HepG2 (cell line): ENCODE data around the gene SERPINB1. TPM values are rescaled to one million over a fixed set of nuclear protein-coding genes. Genes with fewer than 3 reads are reported as not detected.
A peak's percentile ranks its signal among the peaks of the same experiment; 100 is the strongest.

Experiments used
- BCL3 ChIP-seq: sonication (generic); formaldehyde crosslinking; IDR thresholded peaks from 2 replicates; pipeline ENCODE4 v1.5.1; 2020; ENCODE audit warnings: mild to moderate bottlenecking, missing genetic modification reagents, moderate library complexity
- GABPA ChIP-seq, 2 experiments: IDR thresholded peaks; 2 replicates each; pipeline ENCODE4 v1.6.1; 2011 to 2016; ENCODE audit warnings: low read depth in 2 of 2, low read length in 1 of 2, missing biosample characterization in 1 of 2, missing genetic modification characterization in 1 of 2
- GABPB1 ChIP-seq: IDR thresholded peaks from 2 replicates; pipeline ENCODE4 v1.6.1; 2016; ENCODE audit warnings: mild to moderate bottlenecking, missing genetic modification reagents, moderate library complexity, missing compliant biosample characterization
- JUND ChIP-seq: sonication (generic); formaldehyde crosslinking; IDR thresholded peaks from 2 replicates; pipeline ENCODE4 v1.8.0; 2022; ENCODE audit warnings: mild to moderate bottlenecking, missing genetic modification reagents
- PPARG ChIP-seq: conservative IDR thresholded peaks from 2 replicates; pipeline ENCODE4 v1.6.1; 2016; ENCODE audit warnings: missing biosample characterization, missing genetic modification reagents
- SCMH1 ChIP-seq: sonication (generic); formaldehyde crosslinking; IDR thresholded peaks from 2 replicates; pipeline ENCODE4 v1.9.0; 2021; ENCODE audit warnings: missing genetic modification reagents, mild to moderate bottlenecking, borderline replicate concordance
- TBX2 ChIP-seq: sonication (generic); formaldehyde crosslinking; IDR thresholded peaks from 2 replicates; pipeline ENCODE4 v1.5.0; 2020; ENCODE audit warnings: missing genetic modification reagents, mild to moderate bottlenecking, borderline replicate concordance
- ZFP36 ChIP-seq: fragments of 150-350 bp; IDR thresholded peaks from 2 replicates; pipeline ENCODE4 v1.6.1; 2018; ENCODE audit warnings: borderline replicate concordance, low read length, low read depth; ENCODE audit not compliant: partially characterized antibody
- ZFP36L2 ChIP-seq: sonication (generic); formaldehyde crosslinking; IDR thresholded peaks from 2 replicates; pipeline ENCODE4 v1.4.0; 2020; ENCODE audit warnings: missing genetic modification reagents
- ZNF275 ChIP-seq: sonication (generic); formaldehyde crosslinking; IDR thresholded peaks from 2 replicates; pipeline ENCODE4 v1.8.0; 2022; ENCODE audit warnings: missing genetic modification reagents, mild to moderate bottlenecking, inconsistent platforms, borderline replicate concordance
- ZNF276 ChIP-seq: sonication (generic); formaldehyde crosslinking; IDR thresholded peaks from 2 replicates; pipeline ENCODE4 v1.4.0; 2020; ENCODE audit warnings: mild to moderate bottlenecking, low read depth, missing genetic modification reagents
- ZNF292 ChIP-seq: sonication (generic); formaldehyde crosslinking; IDR thresholded peaks from 2 replicates; pipeline ENCODE4 v1.8.1; 2022; ENCODE audit warnings: mild to moderate bottlenecking, low read depth, missing genetic modification reagents, borderline replicate concordance
- ZNF549 ChIP-seq: sonication (generic); formaldehyde crosslinking; IDR thresholded peaks from 2 replicates; pipeline ENCODE4 v1.5.0; 2020; ENCODE audit warnings: missing genetic modification reagents
- ZNF598 ChIP-seq: sonication (generic); formaldehyde crosslinking; IDR thresholded peaks from 2 replicates; pipeline ENCODE4 v1.5.1; 2020; ENCODE audit warnings: mild to moderate bottlenecking, missing genetic modification reagents, borderline replicate concordance
- ZNF609 ChIP-seq: sonication (generic); formaldehyde crosslinking; IDR thresholded peaks from 2 replicates; pipeline ENCODE4 v1.4.0; 2020; ENCODE audit warnings: mild to moderate bottlenecking, missing genetic modification reagents, borderline replicate concordance
- ZNF792 ChIP-seq: IDR thresholded peaks from 2 replicates; pipeline ENCODE4 v1.6.1; 2016
- ZNF816 ChIP-seq: sonication (generic); formaldehyde crosslinking; IDR thresholded peaks from 2 replicates; pipeline ENCODE4 v1.8.0; 2022; ENCODE audit warnings: missing genetic modification reagents, mild to moderate bottlenecking, borderline replicate concordance
- ZNF879 ChIP-seq: sonication (generic); formaldehyde crosslinking; IDR thresholded peaks from 2 replicates; pipeline ENCODE4 v1.8.1; 2023; ENCODE audit warnings: missing genetic modification reagents
- ZSCAN31 ChIP-seq: sonication (generic); formaldehyde crosslinking; IDR thresholded peaks from 2 replicates; pipeline ENCODE4 v1.5.0; 2020; ENCODE audit warnings: low read depth, mild to moderate bottlenecking, missing genetic modification reagents
- polyA plus RNA-seq, 8 experiments: library from polyadenylated mRNA; depleted of rRNA in 3 of 8; stranded (reverse) in 7 of 8; unstranded in 1 of 8; fragments of >200 nt; fragmentation: Illumina TruSeq in 4 of 8; extraction: Trizol in 4 of 8; gene quantifications; 2 replicates each; pipeline versions ENCODE4 v1.2.1 to v1.2.3, GENCODE V29; 2011 to 2016; ENCODE audit warnings: low read depth in 4 of 8, missing spikeins in 1 of 8, mixed read lengths in 1 of 8; ENCODE audit not compliant: insufficient read depth in 1 of 8
- total RNA-seq, 5 experiments: library from RNA; depleted of rRNA; stranded (reverse); fragments of >200 nt; fragmentation: Illumina TruSeq; extraction: Trizol; gene quantifications; 2 replicates each; pipeline ENCODE4 v1.2.3, GENCODE V29; 2016; ENCODE audit warnings: low read depth in 1 of 5

The SERPINB1 gene
- total and polyA plus RNA-seq, 2 of the 13 experiments (the other 11 are each of a cell fraction or from before 2014, with no cell fraction given) = 41.4 to 60.5 TPM

- TF ChIP-seq ZNF292 (CRISPR knock-in tag) (peak; percentile 80), ZNF549 (CRISPR knock-in tag) (peak; percentile 33; the same call in 1 of the 2 replicates), SCMH1 (no peak), BCL3 (CRISPR knock-in tag) (peak; percentile 86), JUND (CRISPR knock-in tag) (peak; percentile 60; the same call in 1 of the 2 replicates), ZNF816 (CRISPR knock-in tag) (peak; percentile 95), ZNF609 (CRISPR knock-in tag) (peak; percentile 83), ZSCAN31 (CRISPR knock-in tag) (peak; percentile 91), ZNF879 (CRISPR knock-in tag) (peak; percentile 91), ZNF275 (CRISPR knock-in tag) (no peak; the same call in none of the 2 replicates), ZNF276 (CRISPR knock-in tag) (peak; percentile 75), GABPA (IDR thresholded peaks at IDR 0.05; ENCODE audit: low read depth, low read length) (peak; percentile 62), GABPA (CRISPR knock-in tag; IDR thresholded peaks at IDR 0.05; ENCODE audit: low read depth) (peak; percentile 86), ZFP36L2 (CRISPR knock-in tag) (0 out of 2 replicates have a peak, but pooled peaks have one; percentile 18), TBX2 (CRISPR knock-in tag) (peak; percentile 98), PPARG (CRISPR knock-in tag) (peak; percentile 75; the same call in 1 of the 2 replicates), ZNF792 (peak; percentile 85), ZFP36 (no peak), GABPB1 (CRISPR knock-in tag) (peak; percentile 97), ZNF598 (CRISPR knock-in tag) (peak; percentile 98)
Observed at GRCh38 chr6:2841264-2842138, at the start of gene SERPINB1 (continued).
